Calu3 (cell line): ENCODE data around the gene RNF157. TPM values are rescaled to one million over a fixed set of nuclear protein-coding genes. Genes with fewer than 3 reads are reported as not detected.

Experiments
- BruUV-seq: library from RNA; stranded (reverse); fragments of 400-500 nt; replicated peaks from 2 replicates; lab custom pipeline; 2021; lab: Mats Ljungman, UMichigan
- CTCF ChIA-PET: fragments of 300-600 bp; sonication (Branson Sonifier 250); formaldehyde crosslinking; loops from one replicate; lab custom pipeline; 2022; ENCODE audit warnings: antibody characterized with exemption; lab: Charles Lee
- DNase-seq: peaks from one replicate; pipeline ENCODE4 v3.0.0; 2022
- H3K27ac Mint-ChIP-seq: one replicate; pipeline ENCODE4 v1.8.0; 2022; ENCODE audit warnings: mixed read lengths; ENCODE audit not compliant: unreplicated experiment
- H3K27me3 Mint-ChIP-seq: one replicate; pipeline ENCODE4 v1.8.0; 2022; ENCODE audit warnings: mixed read lengths; ENCODE audit not compliant: unreplicated experiment
- H3K36me3 Mint-ChIP-seq: one replicate; pipeline ENCODE4 v1.8.0; 2022; ENCODE audit warnings: mild to moderate bottlenecking, moderate library complexity, mixed read lengths; ENCODE audit not compliant: insufficient read depth, unreplicated experiment
- H3K4me1 Mint-ChIP-seq: one replicate; pipeline ENCODE4 v1.8.0; 2022; ENCODE audit warnings: mild to moderate bottlenecking, low read depth, mixed read lengths; ENCODE audit not compliant: unreplicated experiment
- H3K4me3 Mint-ChIP-seq: one replicate; pipeline ENCODE4 v1.8.0; 2022; ENCODE audit warnings: mild to moderate bottlenecking, low read depth, moderate library complexity, mixed read lengths; ENCODE audit not compliant: unreplicated experiment
- H3K9me3 Mint-ChIP-seq: one replicate; pipeline ENCODE4 v1.8.0; 2022; ENCODE audit warnings: low read depth, mixed read lengths; ENCODE audit not compliant: unreplicated experiment
- intact Hi-C: fragments of 100-400 bp; cut with micrococcal nuclease; formaldehyde crosslinking; loops from one replicate; pipeline ENCODE4 v1.10.0; 2022; ENCODE audit not compliant: unreplicated experiment
- total RNA-seq: library from RNA; stranded (reverse); gene quantifications from 2 replicates; pipeline ENCODE4 v1.2.3, GENCODE V29; 2022
- TF ChIP-seq, protein P1 (sequence below): fragments of 200-600 bp; IDR thresholded peaks from one replicate; pipeline ENCODE4 v1.8.0; 2022; ENCODE audit warnings: antibody characterized with exemption; ENCODE audit not compliant: unreplicated experiment

RNF157 gene
- total RNA-seq, 1 experiment from 2014 or later, result 17.6 TPM

DNA sequence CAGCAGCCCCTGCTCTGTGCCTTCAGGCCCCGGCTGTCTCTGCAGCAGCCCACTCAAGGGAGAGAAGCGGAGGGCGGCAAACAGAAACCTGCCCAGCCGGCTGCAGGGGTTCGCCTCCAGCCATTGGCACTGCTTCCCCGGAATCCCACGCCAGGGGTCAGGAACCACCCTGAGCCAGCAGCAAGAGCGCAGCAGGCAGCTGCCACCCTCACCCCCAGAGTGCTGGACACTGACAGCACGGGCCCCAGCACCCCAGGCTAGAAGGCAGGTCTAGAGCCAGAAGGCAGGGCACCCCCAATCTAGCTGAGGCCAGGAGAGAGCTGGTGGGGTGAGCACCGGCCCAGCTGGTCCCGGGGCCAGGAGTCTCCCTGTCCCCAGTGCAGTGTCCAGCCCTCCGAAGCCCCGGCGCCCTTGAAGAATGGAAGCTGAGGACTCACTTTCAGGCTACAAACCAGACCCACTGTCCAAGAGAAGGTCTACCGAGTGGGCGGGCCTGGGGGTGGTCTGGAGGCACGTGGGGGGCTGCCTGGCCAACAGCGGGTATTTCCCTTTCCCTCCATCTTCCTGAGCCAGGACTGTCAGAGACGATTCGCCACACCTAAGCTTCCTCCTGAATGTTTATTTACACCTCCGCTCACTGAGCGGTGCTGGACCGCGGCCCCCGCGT is 33.3 kb upstream of the RNF157 start:
- H3K4me1 Mint-ChIP-seq, result peaks cover 8% of the 10 kb centered on the region
- TF ChIP-seq, protein P1, sequence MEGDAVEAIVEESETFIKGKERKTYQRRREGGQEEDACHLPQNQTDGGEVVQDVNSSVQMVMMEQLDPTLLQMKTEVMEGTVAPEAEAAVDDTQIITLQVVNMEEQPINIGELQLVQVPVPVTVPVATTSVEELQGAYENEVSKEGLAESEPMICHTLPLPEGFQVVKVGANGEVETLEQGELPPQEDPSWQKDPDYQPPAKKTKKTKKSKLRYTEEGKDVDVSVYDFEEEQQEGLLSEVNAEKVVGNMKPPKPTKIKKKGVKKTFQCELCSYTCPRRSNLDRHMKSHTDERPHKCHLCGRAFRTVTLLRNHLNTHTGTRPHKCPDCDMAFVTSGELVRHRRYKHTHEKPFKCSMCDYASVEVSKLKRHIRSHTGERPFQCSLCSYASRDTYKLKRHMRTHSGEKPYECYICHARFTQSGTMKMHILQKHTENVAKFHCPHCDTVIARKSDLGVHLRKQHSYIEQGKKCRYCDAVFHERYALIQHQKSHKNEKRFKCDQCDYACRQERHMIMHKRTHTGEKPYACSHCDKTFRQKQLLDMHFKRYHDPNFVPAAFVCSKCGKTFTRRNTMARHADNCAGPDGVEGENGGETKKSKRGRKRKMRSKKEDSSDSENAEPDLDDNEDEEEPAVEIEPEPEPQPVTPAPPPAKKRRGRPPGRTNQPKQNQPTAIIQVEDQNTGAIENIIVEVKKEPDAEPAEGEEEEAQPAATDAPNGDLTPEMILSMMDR, result no peak
- CTCF ChIA-PET, result interaction anchor here (0.5 to 2.0 kb wide), 3 partner anchors 11 to 153 kb away, joined by 3 to 10 read pairs (median 3); no protein-coding TSS in a partner anchor
- no peaks in the 10 kb centered on the region for H3K27me3 Mint-ChIP-seq
- intact Hi-C loops, result no loop called here
- DNase-seq, result no peak
- H3K27ac Mint-ChIP-seq, result no peak overlapping the region
- H3K36me3 Mint-ChIP-seq, result peaks cover 50% of the 10 kb centered on the region
- BruUV-seq, result no TSS peak
- no peak overlapping the region for H3K4me3 Mint-ChIP-seq
- no peaks in the 10 kb centered on the region for H3K9me3 Mint-ChIP-seq

DNA sequence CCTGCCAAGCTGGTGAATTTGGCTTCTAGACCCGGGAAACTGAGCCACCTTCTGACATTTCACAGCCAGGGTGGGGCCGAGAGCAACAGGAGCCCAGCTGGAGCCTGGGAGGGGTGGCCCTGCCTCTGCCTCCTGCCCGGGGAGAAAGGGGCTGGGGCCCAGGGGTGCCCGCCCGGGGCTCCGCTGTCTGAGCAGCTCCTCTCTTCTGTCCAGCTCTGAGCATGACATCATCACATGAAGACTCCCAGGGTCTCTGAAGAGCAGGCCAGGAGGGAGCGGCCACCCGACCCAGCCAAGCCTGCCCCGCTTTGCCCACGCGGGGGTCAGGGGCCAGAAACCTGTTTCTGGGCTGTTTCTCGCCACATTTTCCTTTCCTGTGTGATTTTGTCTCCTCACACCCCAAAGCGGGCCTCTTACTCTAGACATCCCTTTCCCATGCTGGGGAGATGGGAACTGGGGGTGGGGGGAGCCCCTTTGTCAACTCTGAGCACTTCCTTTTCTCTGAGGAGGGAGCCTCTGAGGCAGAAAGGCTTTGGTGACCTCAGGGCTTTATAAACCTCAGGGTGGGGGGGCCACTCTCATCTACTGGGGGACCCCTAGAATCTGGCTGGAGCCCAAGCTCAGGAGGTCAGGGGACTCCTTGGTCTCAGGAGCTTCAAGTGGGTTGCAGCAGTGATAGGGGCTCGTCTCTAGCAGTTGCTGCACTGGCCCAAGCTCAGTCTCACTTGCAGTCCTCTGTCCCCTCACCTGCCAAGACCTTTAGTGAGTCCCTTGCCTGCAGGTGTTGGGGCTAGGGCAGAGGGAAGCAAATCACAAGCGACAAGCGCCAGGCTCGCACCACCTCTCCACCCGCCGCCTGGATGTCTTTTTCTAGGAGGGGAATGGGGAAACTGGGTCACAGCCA is 32.5 kb upstream of the RNF157 start:
- TF ChIP-seq, protein P1, result no peak
- intact Hi-C loops, result no loop called here
- DNase-seq, result no peak
- H3K4me3 Mint-ChIP-seq, result no peak overlapping the region
- CTCF ChIA-PET, result interaction anchor here (0.7 to 2.0 kb wide), 2 partner anchors 14 to 152 kb away, joined by 3 to 10 read pairs; no protein-coding TSS in a partner anchor
- peaks cover 58% of the 10 kb centered on the region for H3K36me3 Mint-ChIP-seq
- H3K4me1 Mint-ChIP-seq, result peaks cover 11% of the 10 kb centered on the region
- H3K9me3 Mint-ChIP-seq, result no peaks in the 10 kb centered on the region
- BruUV-seq, result no TSS peak
- no peak overlapping the region for H3K27ac Mint-ChIP-seq
- no peaks in the 10 kb centered on the region for H3K27me3 Mint-ChIP-seq

DNA sequence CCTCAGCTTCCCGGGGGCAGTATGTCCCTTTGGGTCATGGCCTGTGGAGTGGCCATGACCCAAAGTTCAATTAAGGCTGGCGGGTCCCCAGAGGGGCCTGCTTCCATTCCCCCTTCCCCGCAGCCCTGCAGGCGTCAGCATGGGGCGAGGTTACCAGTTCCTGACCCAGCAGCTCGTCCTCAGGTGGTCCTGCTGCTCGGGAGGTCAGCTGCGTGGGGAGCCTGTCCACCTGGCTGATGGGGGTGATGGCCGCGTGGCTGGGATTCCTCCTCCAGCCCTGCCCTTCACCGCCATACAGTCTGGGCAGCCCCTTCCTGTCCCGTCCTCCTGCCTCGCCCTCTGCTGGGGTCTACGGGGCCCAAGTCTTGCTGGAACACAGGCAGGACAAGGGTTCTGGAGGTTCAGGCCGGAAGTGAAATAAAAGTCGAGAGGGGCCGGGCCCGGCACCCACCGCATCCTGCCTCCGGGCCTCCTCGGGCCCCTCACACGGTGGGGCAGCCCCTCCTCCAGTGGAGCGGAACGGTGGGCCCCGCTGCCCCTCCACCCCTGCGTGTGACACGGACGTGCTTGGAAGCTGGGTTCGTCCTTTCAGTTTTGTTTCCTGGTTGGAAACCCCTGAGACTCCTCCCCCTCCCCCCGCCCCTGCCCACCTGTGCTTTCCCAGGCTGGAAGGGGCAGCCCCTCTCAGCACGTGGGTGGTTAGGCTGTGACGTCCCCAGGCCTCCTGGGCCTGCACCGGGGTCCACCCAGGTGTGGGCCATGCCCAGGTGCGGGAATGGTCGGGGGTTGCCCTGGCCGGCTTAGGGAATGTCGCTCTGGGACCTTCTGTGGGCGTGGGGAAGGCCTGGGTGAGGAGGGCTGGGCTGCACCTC is 31.6 kb upstream of the RNF157 start:
- intact Hi-C loops, result no loop called here
- Mint-ChIP-seq H3K27me3 (no peaks in the 10 kb centered on the region), H3K9me3 (no peaks in the 10 kb centered on the region), H3K27ac (no peak overlapping the region), H3K4me1 (peaks cover 9% of the 10 kb centered on the region), H3K4me3 (no peak overlapping the region), H3K36me3 (peaks cover 67% of the 10 kb centered on the region)
- CTCF ChIA-PET, result interaction anchor here (0.7 kb wide), 1 partner anchor 15 kb away, joined by 3 read pairs; no protein-coding TSS in a partner anchor
- TF ChIP-seq, protein P1, result no peak
- BruUV-seq, result no TSS peak
- DNase-seq, result no peak
